ENCODE data around the gene TRIM33. TPM values are rescaled to one million over a fixed set of nuclear protein-coding genes. Genes with fewer than 3 reads are reported as not detected.
A peak's percentile ranks its signal among the peaks of the same experiment; 100 is the strongest.

Gene TRIM33
- total and polyA plus RNA-seq, 4 donors, result 9.5 to 102 (median 18.8) TPM

GRCh38 chr1:114355240-114355639 lies 155.8 kb downstream of the TRIM33 start:
- Histone ChIP-seq H3K4me1 (ENCODE audit: control insufficient read depth in 5 of 5, insufficient read depth in 5 of 5, low read length in 5 of 5) (peaks cover 0 to 18% (median 0%) of the 10 kb centered on the region in 5 donors), H3K27ac (ENCODE audit: low read depth in 1 of 2, low read length in 1 of 2) (no peak overlapping the region), H3K36me3 (ENCODE audit: control insufficient read depth in 4 of 4, insufficient read depth in 4 of 4, low read length in 4 of 4) (no peaks in the 10 kb centered on the region), H3K27me3 (ENCODE audit: control insufficient read depth in 3 of 3, insufficient read depth in 3 of 3, low read length in 2 of 3) (no peaks in the 10 kb centered on the region), H3K4me3 (no peak overlapping the region), H3K9ac (ENCODE audit: insufficient read depth in 1 of 2, low read length in 2 of 2) (no peak overlapping the region), H3K9me3 (ENCODE audit: control insufficient read depth in 4 of 4, insufficient read depth in 3 of 4, low read length in 3 of 4) (no peaks in the 10 kb centered on the region)
- no peak for ATAC-seq (ENCODE audit: insufficient read depth, low FRiP score)
- no peak for TF ChIP-seq CTCF (IDR thresholded peaks at IDR 0.05; ENCODE audit: control extremely low read depth, extremely low read depth)
- WGBS, 2 donors, result 84 to 89% methylated on average over 3 of the region's 3 CpGs
- DNase-seq, result no peak

GRCh38 chr1:114353262-114353661 lies 157.7 kb downstream of the TRIM33 start:
- H3K9ac ChIP-seq (ENCODE audit: insufficient read depth in 1 of 2, low read length in 2 of 2), result no peak overlapping the region
- TF ChIP-seq CTCF (IDR thresholded peaks at IDR 0.05; ENCODE audit: control extremely low read depth, extremely low read depth), result no peak
- DNase-seq (peak; percentile 73 to 86 (median 79)), ATAC-seq (ENCODE audit: insufficient read depth, low FRiP score) (peak; percentile 55)
- H3K4me3 ChIP-seq, result no peak overlapping the region
- no peak overlapping the region for H3K27ac ChIP-seq (ENCODE audit: low read depth in 1 of 2, low read length in 1 of 2)
- no peaks in the 10 kb centered on the region for H3K27me3 ChIP-seq (ENCODE audit: control insufficient read depth in 3 of 3, insufficient read depth in 3 of 3, low read length in 2 of 3)
- H3K4me1 ChIP-seq (ENCODE audit: control insufficient read depth in 5 of 5, insufficient read depth in 5 of 5, low read length in 5 of 5), result peaks cover 0 to 18% (median 0%) of the 10 kb centered on the region in 5 donors
- 13 to 21% methylated on average over 4 of the region's 4 CpGs for WGBS, 2 donors
- no peaks in the 10 kb centered on the region for H3K36me3 ChIP-seq (ENCODE audit: control insufficient read depth in 4 of 4, insufficient read depth in 4 of 4, low read length in 4 of 4)
- no peaks in the 10 kb centered on the region for H3K9me3 ChIP-seq (ENCODE audit: control insufficient read depth in 4 of 4, insufficient read depth in 3 of 4, low read length in 3 of 4)

GRCh38 chr1:114352797-114353196 lies 158.2 kb downstream of the TRIM33 start:
- Histone ChIP-seq H3K36me3 (ENCODE audit: control insufficient read depth in 4 of 4, insufficient read depth in 4 of 4, low read length in 4 of 4) (no peaks in the 10 kb centered on the region), H3K9me3 (ENCODE audit: control insufficient read depth in 4 of 4, insufficient read depth in 3 of 4, low read length in 3 of 4) (no peaks in the 10 kb centered on the region), H3K4me1 (ENCODE audit: control insufficient read depth in 5 of 5, insufficient read depth in 5 of 5, low read length in 5 of 5) (peaks cover 0 to 18% (median 0%) of the 10 kb centered on the region in 5 donors), H3K27me3 (ENCODE audit: control insufficient read depth in 3 of 3, insufficient read depth in 3 of 3, low read length in 2 of 3) (no peaks in the 10 kb centered on the region), H3K27ac (ENCODE audit: low read depth in 1 of 2, low read length in 1 of 2) (no peak overlapping the region), H3K9ac (ENCODE audit: insufficient read depth in 1 of 2, low read length in 2 of 2) (no peak overlapping the region), H3K4me3 (no peak overlapping the region)
- WGBS, 2 donors, result 75 to 77% methylated on average over 6 of the region's 6 CpGs
- no peak for ATAC-seq (ENCODE audit: insufficient read depth, low FRiP score)
- peak; percentile 65 to 83 (median 65) for DNase-seq
- no peak for TF ChIP-seq CTCF (IDR thresholded peaks at IDR 0.05; ENCODE audit: control extremely low read depth, extremely low read depth)

Measured in lung (tissue), 12 donors.